Measurements from ENCODE around the gene KLK2.

- TF ChIP-seq, protein P1, sequence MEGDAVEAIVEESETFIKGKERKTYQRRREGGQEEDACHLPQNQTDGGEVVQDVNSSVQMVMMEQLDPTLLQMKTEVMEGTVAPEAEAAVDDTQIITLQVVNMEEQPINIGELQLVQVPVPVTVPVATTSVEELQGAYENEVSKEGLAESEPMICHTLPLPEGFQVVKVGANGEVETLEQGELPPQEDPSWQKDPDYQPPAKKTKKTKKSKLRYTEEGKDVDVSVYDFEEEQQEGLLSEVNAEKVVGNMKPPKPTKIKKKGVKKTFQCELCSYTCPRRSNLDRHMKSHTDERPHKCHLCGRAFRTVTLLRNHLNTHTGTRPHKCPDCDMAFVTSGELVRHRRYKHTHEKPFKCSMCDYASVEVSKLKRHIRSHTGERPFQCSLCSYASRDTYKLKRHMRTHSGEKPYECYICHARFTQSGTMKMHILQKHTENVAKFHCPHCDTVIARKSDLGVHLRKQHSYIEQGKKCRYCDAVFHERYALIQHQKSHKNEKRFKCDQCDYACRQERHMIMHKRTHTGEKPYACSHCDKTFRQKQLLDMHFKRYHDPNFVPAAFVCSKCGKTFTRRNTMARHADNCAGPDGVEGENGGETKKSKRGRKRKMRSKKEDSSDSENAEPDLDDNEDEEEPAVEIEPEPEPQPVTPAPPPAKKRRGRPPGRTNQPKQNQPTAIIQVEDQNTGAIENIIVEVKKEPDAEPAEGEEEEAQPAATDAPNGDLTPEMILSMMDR (IDR thresholded peaks at IDR 0.05), result no peak
- no peak for TF ChIP-seq POLR2AphosphoS5 (IDR thresholded peaks at IDR 0.05; ENCODE audit: low read depth, low read length)
These were observed 23.5 kb downstream of the KLK2 start for GRCh38 chr19:50896591-50897190.

Data from Panc1 (cell line).